Epithelial cell of esophagus (primary cell): ENCODE measurements around the gene SMAD7.

Experiments used
- DNase-seq: peaks from one replicate; pipeline ENCODE4 v3.0.0; 2010; ENCODE audit warnings: low read depth
- H3K4me3 ChIP-seq: 2 replicates; pipeline ENCODE4 v1.5.1; 2011; ENCODE audit warnings: mild to moderate bottlenecking, low read length, control low read depth
- TF ChIP-seq, protein P1 (sequence below): IDR thresholded peaks from 2 replicates; pipeline ENCODE4 v1.5.1; 2011; ENCODE audit warnings: low read depth, mild to moderate bottlenecking, low read length, control low read depth, inconsistent platforms; ENCODE audit not compliant: insufficient read depth; ENCODE audit errors: missing control alignments

Gene SMAD7

DNA sequence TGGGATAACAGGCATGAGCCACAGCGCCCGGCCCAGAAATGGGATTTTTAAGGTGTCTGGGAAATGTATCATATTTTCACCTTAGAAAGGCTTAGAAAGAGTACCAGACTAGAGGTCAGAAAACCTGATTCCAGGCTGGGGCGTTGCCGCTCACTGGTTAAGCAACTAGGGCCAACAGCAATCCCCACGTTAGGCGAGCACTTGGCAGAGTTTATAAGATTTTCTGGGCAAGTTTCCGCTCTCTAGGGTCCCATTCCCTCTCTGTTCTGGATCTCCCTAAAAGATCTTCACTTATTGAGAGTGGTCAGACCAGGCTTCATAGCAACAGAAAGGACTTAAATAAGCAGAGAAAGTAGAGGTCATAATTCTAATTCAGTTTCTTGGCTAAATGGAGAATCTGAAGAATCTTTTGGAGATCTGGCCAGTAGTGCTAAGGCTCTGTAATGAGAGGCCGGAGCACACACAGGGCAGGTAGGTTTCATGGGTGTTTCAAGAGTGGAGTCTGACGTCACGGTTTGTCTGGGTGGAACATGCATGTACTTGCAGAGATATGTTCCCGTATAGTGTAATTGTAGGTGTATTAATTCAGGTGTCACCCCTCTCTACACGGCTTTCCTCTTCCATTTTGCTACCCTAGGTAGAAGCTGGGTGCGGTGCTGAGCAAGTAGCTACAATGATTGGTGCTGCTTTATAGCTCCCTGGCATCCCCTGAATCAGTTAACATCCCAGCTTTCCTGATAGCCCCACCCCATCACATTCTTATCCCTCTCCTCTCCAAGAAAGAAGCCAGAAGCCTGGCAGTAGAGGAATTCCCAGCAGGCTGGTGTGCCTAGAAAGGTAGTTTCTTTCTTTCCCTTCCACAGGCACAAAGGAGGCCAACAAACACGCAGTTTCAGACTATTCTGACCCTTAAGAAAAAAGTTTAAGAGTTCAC is 4.4 kb upstream of the SMAD7 start:
- TF ChIP-seq, protein P1, sequence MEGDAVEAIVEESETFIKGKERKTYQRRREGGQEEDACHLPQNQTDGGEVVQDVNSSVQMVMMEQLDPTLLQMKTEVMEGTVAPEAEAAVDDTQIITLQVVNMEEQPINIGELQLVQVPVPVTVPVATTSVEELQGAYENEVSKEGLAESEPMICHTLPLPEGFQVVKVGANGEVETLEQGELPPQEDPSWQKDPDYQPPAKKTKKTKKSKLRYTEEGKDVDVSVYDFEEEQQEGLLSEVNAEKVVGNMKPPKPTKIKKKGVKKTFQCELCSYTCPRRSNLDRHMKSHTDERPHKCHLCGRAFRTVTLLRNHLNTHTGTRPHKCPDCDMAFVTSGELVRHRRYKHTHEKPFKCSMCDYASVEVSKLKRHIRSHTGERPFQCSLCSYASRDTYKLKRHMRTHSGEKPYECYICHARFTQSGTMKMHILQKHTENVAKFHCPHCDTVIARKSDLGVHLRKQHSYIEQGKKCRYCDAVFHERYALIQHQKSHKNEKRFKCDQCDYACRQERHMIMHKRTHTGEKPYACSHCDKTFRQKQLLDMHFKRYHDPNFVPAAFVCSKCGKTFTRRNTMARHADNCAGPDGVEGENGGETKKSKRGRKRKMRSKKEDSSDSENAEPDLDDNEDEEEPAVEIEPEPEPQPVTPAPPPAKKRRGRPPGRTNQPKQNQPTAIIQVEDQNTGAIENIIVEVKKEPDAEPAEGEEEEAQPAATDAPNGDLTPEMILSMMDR: no peak
- H3K4me3 ChIP-seq: no peak overlapping the region
- DNase-seq: peak; percentile 99

- peak overlapping the region; percentile 59 for H3K4me3 ChIP-seq
- TF ChIP-seq, protein P1: no peak
- no peak for DNase-seq
Measured at GRCh38 chr18:48953104-48953706, 2.4 kb upstream of the SMAD7 start.

DNA sequence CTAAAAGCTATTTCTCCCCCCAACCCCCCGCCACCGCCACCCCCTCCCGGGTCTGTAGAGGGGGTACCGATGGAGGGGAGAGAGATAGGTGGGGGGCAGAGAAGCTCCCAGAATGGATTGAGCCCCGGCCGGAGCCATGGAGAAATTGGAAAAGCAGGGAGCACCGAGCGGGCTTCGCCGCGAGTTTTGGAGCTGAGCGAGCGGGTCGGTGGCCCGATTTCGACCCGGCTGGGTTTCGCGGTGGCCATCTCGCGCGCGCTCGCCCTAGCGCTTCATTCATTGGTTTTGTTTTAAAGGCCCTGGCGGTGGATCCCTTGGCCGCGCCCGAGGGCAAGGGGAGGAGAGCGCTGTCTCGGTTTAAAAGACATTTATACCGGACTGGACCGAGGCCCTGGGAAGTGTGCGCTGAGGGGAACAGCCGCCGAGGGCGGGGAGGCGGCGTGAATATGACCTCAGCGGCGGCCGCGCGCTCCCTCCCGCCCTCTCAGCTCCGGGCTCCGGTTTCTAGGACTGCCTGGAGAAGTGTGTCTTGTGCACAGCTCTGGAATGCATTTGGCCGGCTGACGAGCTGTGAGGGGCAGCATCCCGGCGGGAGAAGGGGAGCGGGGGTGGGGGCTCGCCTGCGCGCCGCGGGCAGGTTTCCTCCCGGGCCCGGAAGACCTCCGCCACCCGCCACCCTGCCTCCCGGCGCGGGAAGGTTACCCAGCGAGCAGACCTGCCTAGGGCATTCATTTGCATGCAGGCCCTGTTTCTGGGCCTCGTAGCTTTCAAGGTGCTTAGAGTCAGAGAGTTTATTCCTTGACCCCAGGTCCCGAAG is 1.7 kb upstream of the SMAD7 start:
- DNase-seq: peak; percentile 77

GRCh38 chr18:48951448-48952286 is 902 bp upstream of the SMAD7 start:
- peak; percentile 90 for DNase-seq
- H3K4me3 ChIP-seq: peak overlapping the region; percentile 74
- TF ChIP-seq, protein P1: peak; percentile 16

More for the DNA sequence above, 1.7 kb upstream of the SMAD7 start:
- TF ChIP-seq, protein P1: no peak
- peak overlapping the region; percentile 59 for H3K4me3 ChIP-seq

- DNase-seq: peak; percentile 62
- peak overlapping the region; percentile 81 for H3K4me3 ChIP-seq
- TF ChIP-seq, protein P1: no peak
Measured at GRCh38 chr18:48949606-48950535, 894 bp downstream of the SMAD7 start.
